CD4-positive, alpha-beta memory T cell (primary cell): Measurements from ENCODE around the gene CEP128. TPM values are rescaled to one million over a fixed set of nuclear protein-coding genes. Genes with fewer than 3 reads are reported as not detected.

ENCODE experiments used
- CTCF ChIA-PET: fragments of 350-600 bp; sonication (Branson Sonifier 250); formaldehyde crosslinking; loops from one replicate; lab custom pipeline; 2021; ENCODE audit warnings: inconsistent platforms; ENCODE audit not compliant: partially characterized antibody; lab: Charles Lee
- POLR2A ChIA-PET: fragments of 350-600 bp; sonication (Branson Sonifier 250); formaldehyde crosslinking; loops from one replicate; lab custom pipeline; 2021; ENCODE audit not compliant: partially characterized antibody; lab: Charles Lee
- DNase-seq, 5 donors: peaks; one replicate each; pipeline versions ENCODE4 v3.0.0 to v3.0.0-alpha.2; 2020 to 2022; ENCODE audit warnings: mixed read lengths in 1 of 5
- H3K27ac ChIP-seq: one replicate; pipeline ENCODE4 v1.7.0; 2013; ENCODE audit warnings: low read depth, low read length
- H3K27me3 ChIP-seq: 2 replicates; pipeline ENCODE4 v1.7.0; 2013; ENCODE audit warnings: mild to moderate bottlenecking, low read length, moderate library complexity; ENCODE audit not compliant: insufficient read depth
- H3K36me3 ChIP-seq: 2 replicates; pipeline ENCODE4 v1.7.0; 2013; ENCODE audit warnings: mild to moderate bottlenecking, low read length, moderate library complexity; ENCODE audit not compliant: insufficient read depth
- H3K4me1 ChIP-seq: 2 replicates; pipeline ENCODE4 v1.7.0; 2013; ENCODE audit warnings: mild to moderate bottlenecking, low read length, moderate library complexity; ENCODE audit not compliant: insufficient read depth
- H3K4me3 ChIP-seq, 2 donors: one replicate each; pipeline ENCODE4 v1.7.0; 2013; ENCODE audit warnings: low read length in 2 of 2, mild to moderate bottlenecking in 1 of 2
- H3K9me3 ChIP-seq, 2 donors: one replicate each; pipeline ENCODE4 v1.7.0; 2013; ENCODE audit warnings: low read length in 2 of 2, control low read depth in 1 of 2; ENCODE audit not compliant: control insufficient read depth in 1 of 2
- H3K27ac Mint-ChIP-seq, 7 donors: one replicate each; pipeline ENCODE4 v1.8.0; 2020 to 2021; ENCODE audit warnings: mixed read lengths in 7 of 7, mild to moderate bottlenecking in 6 of 7, inconsistent platforms in 3 of 7, moderate library complexity in 3 of 7
- H3K27me3 Mint-ChIP-seq, 2 donors: one replicate each; pipeline ENCODE4 v1.8.0; 2020 to 2021; ENCODE audit warnings: mixed read lengths in 2 of 2
- H3K36me3 Mint-ChIP-seq, 2 donors: one replicate each; pipeline ENCODE4 v1.8.0; 2020 to 2021; ENCODE audit warnings: mixed read lengths in 2 of 2, inconsistent platforms in 1 of 2, mild to moderate bottlenecking in 1 of 2
- H3K4me1 Mint-ChIP-seq, 4 donors: one replicate each; pipeline ENCODE4 v1.8.0; 2020 to 2021; ENCODE audit warnings: mixed read lengths in 4 of 4, mild to moderate bottlenecking in 1 of 4
- H3K4me3 Mint-ChIP-seq, 8 donors: one replicate each; pipeline ENCODE4 v1.8.0; 2020 to 2021; ENCODE audit warnings: mixed read lengths in 8 of 8, mild to moderate bottlenecking in 7 of 8, moderate library complexity in 6 of 8, inconsistent platforms in 3 of 8
- H3K9me3 Mint-ChIP-seq, 8 donors: one replicate each; pipeline ENCODE4 v1.8.0; 2020 to 2021; ENCODE audit warnings: mixed read lengths in 8 of 8, mild to moderate bottlenecking in 5 of 8, inconsistent platforms in 3 of 8, moderate library complexity in 1 of 8
- intact Hi-C: fragments of 100-400 bp; cut with micrococcal nuclease; formaldehyde crosslinking; loops from one replicate; pipeline ENCODE4 v1.15.1; 2023
- polyA plus RNA-seq, 2 donors: library from polyadenylated mRNA; unstranded; fragments of 300-500 nt; fragmentation: Illumina TruSeq; gene quantifications; one replicate each; pipeline ENCODE4 v1.2.3, GENCODE V29; 2021
- total RNA-seq, 2 experiments: library from RNA; stranded (reverse); gene quantifications; one replicate each; pipeline ENCODE4 v1.2.3, GENCODE V29; 2021

Gene CEP128
- total and polyA plus RNA-seq, 4 experiments from 2014 or later = 2.9 to 21.6 (median 14.7) TPM

- Histone ChIP-seq H3K4me3 (no peak overlapping the region), H3K9me3 (peaks cover 0 to 17% of the 10 kb centered on the region in 2 donors), H3K36me3 (no peaks in the 10 kb centered on the region), H3K27me3 (no peaks in the 10 kb centered on the region), H3K27ac (no peak overlapping the region), H3K4me1 (no peaks in the 10 kb centered on the region)
- intact Hi-C loops = no loop called here
- POLR2A ChIA-PET = no interaction called here
- H3K36me3 Mint-ChIP-seq = peaks cover 33 to 56% of the 10 kb centered on the region in 2 donors
- H3K27ac Mint-ChIP-seq = no peak overlapping the region
- no peaks in the 10 kb centered on the region for H3K27me3 Mint-ChIP-seq
- H3K4me1 Mint-ChIP-seq = peaks cover 0 to 2% (median 0%) of the 10 kb centered on the region in 4 donors
- CTCF ChIA-PET = no interaction called here
- no peak for DNase-seq
- peaks cover 0 to 45% (median 30%) of the 10 kb centered on the region in 8 donors for H3K9me3 Mint-ChIP-seq
- H3K4me3 Mint-ChIP-seq = no peak overlapping the region
Observed at GRCh38 chr14:80868260-80868659, 73.3 kb downstream of the CEP128 start.

- ChIA-PET CTCF (interaction anchor here (0.9 kb wide), 1 partner anchor 12 kb away, joined by 3 read pairs; no protein-coding TSS in a partner anchor), POLR2A (no interaction called here)
- no peaks in the 10 kb centered on the region for H3K36me3 ChIP-seq
- H3K9me3 Mint-ChIP-seq = peaks cover 0 to 45% (median 30%) of the 10 kb centered on the region in 8 donors
- H3K4me1 Mint-ChIP-seq = peaks cover 0 to under 1% (median 0%) of the 10 kb centered on the region in 4 donors
- peaks cover 0 to 17% of the 10 kb centered on the region in 2 donors for H3K9me3 ChIP-seq
- H3K27me3 ChIP-seq = no peaks in the 10 kb centered on the region
- no peak overlapping the region for H3K27ac ChIP-seq
- H3K27ac Mint-ChIP-seq = no peak overlapping the region
- no peaks in the 10 kb centered on the region for H3K4me1 ChIP-seq
- no peak for DNase-seq
- intact Hi-C loops = no loop called here
- H3K4me3 ChIP-seq = no peak overlapping the region
- no peak overlapping the region for H3K4me3 Mint-ChIP-seq
- peaks cover 35 to 54% of the 10 kb centered on the region in 2 donors for H3K36me3 Mint-ChIP-seq
- no peaks in the 10 kb centered on the region for H3K27me3 Mint-ChIP-seq
Observed at GRCh38 chr14:80867798-80868197, 73.7 kb downstream of the CEP128 start.

- H3K27me3 ChIP-seq = no peaks in the 10 kb centered on the region
- no peaks in the 10 kb centered on the region for H3K4me1 Mint-ChIP-seq
- DNase-seq = no peak
- H3K9me3 ChIP-seq = peaks cover 0 to 17% of the 10 kb centered on the region in 2 donors
- no peaks in the 10 kb centered on the region for H3K27me3 Mint-ChIP-seq
- H3K27ac ChIP-seq = no peak overlapping the region
- CTCF ChIA-PET = interaction anchor here (0.9 kb wide), 1 partner anchor 11 kb away, joined by 3 read pairs; no protein-coding TSS in a partner anchor
- H3K27ac Mint-ChIP-seq = no peak overlapping the region
- H3K4me3 ChIP-seq = no peak overlapping the region
- intact Hi-C loops = no loop called here
- no peak overlapping the region for H3K4me3 Mint-ChIP-seq
- no peaks in the 10 kb centered on the region for H3K4me1 ChIP-seq
- peaks cover 0 to 45% (median 30%) of the 10 kb centered on the region in 8 donors for H3K9me3 Mint-ChIP-seq
- peaks cover 32 to 51% of the 10 kb centered on the region in 2 donors for H3K36me3 Mint-ChIP-seq
- H3K36me3 ChIP-seq = no peaks in the 10 kb centered on the region
- POLR2A ChIA-PET = no interaction called here
Observed at GRCh38 chr14:80867091-80867490, 74.4 kb downstream of the CEP128 start.

GRCh38 chr14:80865565-80865964, 76.0 kb downstream of the CEP128 start:
- Mint-ChIP-seq H3K4me3 (no peak overlapping the region), H3K36me3 (peaks cover 29 to 40% of the 10 kb centered on the region in 2 donors), H3K4me1 (no peaks in the 10 kb centered on the region), H3K9me3 (peaks cover 0 to 37% (median 27%) of the 10 kb centered on the region in 8 donors), H3K27ac (no peak overlapping the region), H3K27me3 (no peaks in the 10 kb centered on the region)
- Histone ChIP-seq H3K36me3 (no peaks in the 10 kb centered on the region), H3K4me3 (no peak overlapping the region), H3K4me1 (no peaks in the 10 kb centered on the region), H3K27ac (no peak overlapping the region), H3K27me3 (no peaks in the 10 kb centered on the region), H3K9me3 (peaks cover 0 to 14% of the 10 kb centered on the region in 2 donors)
- DNase-seq = no peak
- ChIA-PET CTCF (no interaction called here), POLR2A (no interaction called here)
- intact Hi-C loops = no loop called here

GRCh38 chr14:80862983-80863382, 78.6 kb downstream of the CEP128 start:
- no peaks in the 10 kb centered on the region for H3K27me3 Mint-ChIP-seq
- no peak overlapping the region for H3K4me3 Mint-ChIP-seq
- peaks cover 0 to 6% of the 10 kb centered on the region in 2 donors for H3K9me3 ChIP-seq
- H3K9me3 Mint-ChIP-seq = peaks cover 0 to 13% (median 10%) of the 10 kb centered on the region in 8 donors
- no peaks in the 10 kb centered on the region for H3K4me1 Mint-ChIP-seq
- ChIA-PET POLR2A (no interaction called here), CTCF (interaction anchor here (1.3 kb wide), 1 partner anchor 91 kb away, joined by 3 read pairs; no protein-coding TSS in a partner anchor)
- no peaks in the 10 kb centered on the region for H3K27me3 ChIP-seq
- H3K4me1 ChIP-seq = no peaks in the 10 kb centered on the region
- no peak overlapping the region for H3K27ac Mint-ChIP-seq
- DNase-seq = no peak
- no peak overlapping the region for H3K4me3 ChIP-seq
- H3K36me3 Mint-ChIP-seq = peaks cover 15 to 24% of the 10 kb centered on the region in 2 donors
- H3K27ac ChIP-seq = no peak overlapping the region
- no peaks in the 10 kb centered on the region for H3K36me3 ChIP-seq
- intact Hi-C loops = no loop called here

DNA sequence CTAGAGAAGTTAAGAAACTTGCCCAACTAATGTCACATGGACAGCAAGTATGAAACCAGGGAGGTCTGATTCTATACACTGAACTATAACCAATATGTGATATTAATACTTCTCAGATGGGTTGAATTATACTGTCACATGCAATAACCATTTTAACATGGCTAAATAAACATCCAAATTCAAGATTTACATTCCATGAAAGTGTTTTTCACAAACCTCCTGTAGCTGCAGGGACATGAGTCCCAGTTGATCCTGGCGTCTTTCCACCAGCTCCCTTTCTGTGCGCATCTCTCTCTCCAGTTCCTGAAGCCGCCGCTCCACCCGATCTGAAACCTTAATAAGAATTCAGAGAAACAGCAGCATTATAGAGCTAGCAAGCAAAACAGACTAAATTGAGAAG, 79.0 kb downstream of the CEP128 start:
- Histone ChIP-seq H3K36me3 (no peaks in the 10 kb centered on the region), H3K4me1 (no peaks in the 10 kb centered on the region), H3K27me3 (no peaks in the 10 kb centered on the region), H3K4me3 (no peak overlapping the region), H3K27ac (no peak overlapping the region), H3K9me3 (peaks cover 0 to 3% of the 10 kb centered on the region in 2 donors)
- no peak for DNase-seq
- Mint-ChIP-seq H3K36me3 (peaks cover 12 to 19% of the 10 kb centered on the region in 2 donors), H3K9me3 (peaks cover 0 to 9% (median 6%) of the 10 kb centered on the region in 8 donors), H3K27ac (no peak overlapping the region), H3K27me3 (no peaks in the 10 kb centered on the region), H3K4me3 (no peak overlapping the region), H3K4me1 (no peaks in the 10 kb centered on the region)
- intact Hi-C loops = no loop called here
- CTCF ChIA-PET = no interaction called here
- POLR2A ChIA-PET = no interaction called here

DNA sequence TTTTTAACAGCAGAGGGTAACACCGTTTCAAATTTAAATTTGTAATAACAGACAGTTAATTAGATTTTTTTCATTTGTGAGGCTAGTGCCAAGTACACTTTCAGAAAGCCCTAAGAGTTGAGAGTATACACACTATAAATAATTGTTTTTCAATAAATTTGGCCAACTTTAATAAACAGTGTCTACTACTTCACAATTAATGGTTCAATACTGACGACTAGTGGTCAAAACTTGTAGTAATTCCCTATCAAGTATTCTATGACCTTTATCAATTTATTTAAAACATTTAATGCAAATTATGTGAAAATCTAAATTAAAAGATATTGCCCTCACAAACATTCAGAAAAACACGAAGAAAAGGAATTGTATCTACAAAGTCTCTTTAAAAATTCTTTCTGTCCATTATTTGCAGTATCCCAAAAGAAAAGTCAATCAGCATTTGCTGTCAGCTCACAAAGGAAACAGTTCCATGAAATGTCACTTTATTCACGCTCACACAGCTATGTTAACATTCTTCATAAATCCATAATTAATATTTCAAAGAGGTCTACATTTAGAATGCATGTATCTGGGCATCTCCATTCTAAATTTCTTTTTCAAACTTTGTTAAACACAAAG, 91.2 kb downstream of the CEP128 start:
- ChIA-PET POLR2A (no interaction called here), CTCF (interaction anchor here (1.5 to 2.0 kb wide), 2 partner anchors 137 to 1891 kb away, joined by 5 to 6 read pairs; no protein-coding TSS in a partner anchor)
- intact Hi-C loops = no loop called here
- Mint-ChIP-seq H3K4me1 (no peaks in the 10 kb centered on the region), H3K36me3 (no peaks in the 10 kb centered on the region), H3K27ac (no peak overlapping the region), H3K4me3 (no peak overlapping the region), H3K27me3 (no peaks in the 10 kb centered on the region), H3K9me3 (peaks cover 0 to 1% (median 0%) of the 10 kb centered on the region in 8 donors)
- no peak overlapping the region for H3K4me3 ChIP-seq
- no peaks in the 10 kb centered on the region for H3K9me3 ChIP-seq
- H3K27me3 ChIP-seq = no peaks in the 10 kb centered on the region
- H3K4me1 ChIP-seq = no peaks in the 10 kb centered on the region
- H3K36me3 ChIP-seq = no peaks in the 10 kb centered on the region
- DNase-seq = peak in 3 of 5 donors; percentile 4 to 15 (median 12)
- no peak overlapping the region for H3K27ac ChIP-seq
